Endothelial cell of hepatic sinusoid (primary cell): Measurements from ENCODE around the gene GRM8.
"Not testable (repeated sequence)": the region's sequence is repeated elsewhere in the genome, so short reads cannot be mapped to it uniquely, and the experiment has no call there.

Experiments
- in situ Hi-C: cut with HindIII; loops from 2 replicates; pipeline ENCODE4 v1.10.0; 2017; ENCODE audit warnings: low sequenced_read_pairs

The GRM8 gene

GRCh38 chr7:126685018-126685573 lies 567.6 kb downstream of the GRM8 start:
- in situ Hi-C loops = no loop called here

- in situ Hi-C loops = no loop called here
These were observed 570.6 kb downstream of the GRM8 start for GRCh38 chr7:126682176-126682575.

- in situ Hi-C loops = not testable (repeated sequence)
These were observed 584.0 kb downstream of the GRM8 start for GRCh38 chr7:126668762-126669161.

GRCh38 chr7:126668367-126668752 lies 584.4 kb downstream of the GRM8 start:
- in situ Hi-C loops = no loop called here

GRCh38 chr7:126667742-126668366 lies 584.9 kb downstream of the GRM8 start:
- in situ Hi-C loops = no loop called here

- in situ Hi-C loops = no loop called here
These were observed 589.9 kb downstream of the GRM8 start for GRCh38 chr7:126662856-126663255.

GRCh38 chr7:126659124-126659523 lies 593.6 kb downstream of the GRM8 start:
- in situ Hi-C loops = no loop called here

- in situ Hi-C loops = no loop called here
These were observed 594.1 kb downstream of the GRM8 start for GRCh38 chr7:126658684-126659083.

GRCh38 chr7:126657599-126658358 lies 595.0 kb downstream of the GRM8 start:
- in situ Hi-C loops = no loop called here

- in situ Hi-C loops = no loop called here
These were observed 595.6 kb downstream of the GRM8 start for GRCh38 chr7:126657137-126657536.

GRCh38 chr7:126656165-126656564 lies 596.6 kb downstream of the GRM8 start:
- in situ Hi-C loops = no loop called here

- in situ Hi-C loops = no loop called here
These were observed 615.2 kb downstream of the GRM8 start for GRCh38 chr7:126637538-126637937.

GRCh38 chr7:126635545-126635944 lies 617.2 kb downstream of the GRM8 start:
- in situ Hi-C loops = no loop called here

GRCh38 chr7:126608339-126608776 lies 644.4 kb downstream of the GRM8 start:
- in situ Hi-C loops = no loop called here

GRCh38 chr7:126606331-126606730 lies 646.4 kb downstream of the GRM8 start:
- in situ Hi-C loops = no loop called here

- in situ Hi-C loops = no loop called here
These were observed 647.2 kb downstream of the GRM8 start for GRCh38 chr7:126605553-126605952.

GRCh38 chr7:126605056-126605455 lies 647.7 kb downstream of the GRM8 start:
- in situ Hi-C loops = no loop called here

- in situ Hi-C loops = no loop called here
These were observed 663.6 kb downstream of the GRM8 start for GRCh38 chr7:126589068-126589684.

GRCh38 chr7:126578338-126578737 lies 674.4 kb downstream of the GRM8 start:
- in situ Hi-C loops = no loop called here

GRCh38 chr7:126574276-126575250 lies 678.2 kb downstream of the GRM8 start:
- in situ Hi-C loops = no loop called here

GRCh38 chr7:126570845-126571244 lies 681.9 kb downstream of the GRM8 start:
- in situ Hi-C loops = no loop called here
